Ovary (tissue), 9 donors: ENCODE results near the gene CEP170. TPM values are rescaled to one million over a fixed set of nuclear protein-coding genes. Genes with fewer than 3 reads are reported as not detected.

Experiments used
- DNase-seq, 5 donors: peaks; one replicate each; pipeline ENCODE4 v3.0.0-alpha.2; 2019 to 2020
- H3K27ac ChIP-seq, 2 donors: fragments of 200-600 bp; one replicate each; pipeline versions ENCODE4 v1.5.1 to v1.8.0; 2019 to 2022
- H3K27me3 ChIP-seq: fragments of 200-600 bp; one replicate; pipeline ENCODE4 v1.8.0; 2022
- H3K36me3 ChIP-seq: fragments of 200-600 bp; sonication (generic); one replicate; pipeline ENCODE4 v1.5.1; 2019
- H3K4me1 ChIP-seq: one replicate; pipeline ENCODE4 v1.8.1; 2013; ENCODE audit warnings: mild to moderate bottlenecking, moderate library complexity; ENCODE audit not compliant: insufficient read depth
- H3K4me3 ChIP-seq: fragments of 200-600 bp; sonication (generic); one replicate; pipeline ENCODE4 v1.5.1; 2017
- H3K9me3 ChIP-seq, 2 donors: fragments of 200-600 bp in 1 of 2; sonication (generic) in 1 of 2; one replicate each; pipeline versions ENCODE4 v1.5.1 to v1.8.1; 2013 to 2019; ENCODE audit warnings: mild to moderate bottlenecking in 1 of 2, moderate library complexity in 1 of 2
- CTCF ChIP-seq, 3 donors: fragments of 450-650 bp in 2 of 3; fragments of 200-600 bp in 1 of 3; IDR thresholded peaks; one replicate each; pipeline versions ENCODE4 v1.5.1 to v1.8.0; 2016 to 2022; ENCODE audit warnings: antibody characterized with exemption in 3 of 3, mild to moderate bottlenecking in 1 of 3
- EP300 ChIP-seq: sonication (generic); formaldehyde crosslinking; IDR thresholded peaks from one replicate; pipeline ENCODE4 v1.6.1; 2017; ENCODE audit warnings: antibody characterized with exemption
- POLR2A ChIP-seq: fragments of 450-650 bp; IDR thresholded peaks from one replicate; pipeline ENCODE4 v1.6.1; 2017; ENCODE audit warnings: antibody characterized with exemption, mild to moderate bottlenecking, moderate library complexity
- WGBS, 3 donors: extraction: QIAGEN DNeasy Blood & Tissue Kit in 1 of 3; methylation state at CpG; one replicate each; pipeline versions ENCODE4 v1.1.5 to v1.1.7; 2013 to 2017; 5-methylcytosine and 5-hydroxymethylcytosine counted together
- intact Hi-C, 4 donors: fragments of 100-400 bp; cut with DNase I; formaldehyde crosslinking; loops; one replicate each; pipeline versions ENCODE4 v1.11.0 to v1.15.1; 2022 to 2023
- polyA plus RNA-seq, 2 donors: library from polyadenylated mRNA; stranded (reverse); fragments of 200-250 nt in 1 of 2; fragments of 350-450 nt in 1 of 2; fragmentation: Illumina TruSeq in 1 of 2; extraction: RNeasy Lipid Tissue Mini Kit (QIAGEN cat#74804) in 1 of 2; gene quantifications; one replicate each; pipeline ENCODE4 v1.2.3, GENCODE V29; 2013 to 2014
- total RNA-seq, 7 donors: library from RNA; depleted of rRNA in 2 of 7; stranded (reverse); fragments of >200 nt in 2 of 7; fragmentation: NEBNext Ultra II Directional in 3 of 7; extraction: Animal tissue kit (Norgen Biotek cat#: 25700) in 3 of 7; gene quantifications; one replicate each; pipeline versions ENCODE4 v1.1.0 to v1.2.4, GENCODE V29; 2016 to 2023
- donor health status: DM: no; HTN: no; CAD: no; lungs with moderate emphysema.
- donor health status: DM: no; HTN: no; CAD: no.
- donor health status: Bipolar disorder and iron deficiency.
- donor health status: DM: yes; HTN: yes; CAD: no.
- donor health status: DM: no; HTN: no; CAD: no.
- donor health status: DM: yes; HTN: yes; CAD: no.

The CEP170 gene
- total and polyA plus RNA-seq, 9 donors: 16.4 to 66.4 (median 42.6) TPM

GRCh38 chr1:243261390-243261789 is 6.3 kb upstream of the CEP170 start:
- no peaks in the 10 kb centered on the region for H3K9me3 ChIP-seq
- no peak overlapping the region for H3K4me3 ChIP-seq
- no peaks in the 10 kb centered on the region for H3K36me3 ChIP-seq
- WGBS, 3 donors: 76 to 90% (median 87%) methylated on average over 1 of the region's 1 CpG
- intact Hi-C loops: no loop called here
- DNase-seq: no peak
- no peak overlapping the region for H3K27ac ChIP-seq
- H3K27me3 ChIP-seq: no peaks in the 10 kb centered on the region
- TF ChIP-seq EP300: no peak
- TF ChIP-seq POLR2A: no peak
- no peak for TF ChIP-seq CTCF (IDR thresholded peaks at IDR 0.05)
- H3K4me1 ChIP-seq: peaks cover 1% of the 10 kb centered on the region

- Histone ChIP-seq H3K4me3 (no peak overlapping the region), H3K36me3 (no peaks in the 10 kb centered on the region), H3K9me3 (no peaks in the 10 kb centered on the region), H3K27me3 (no peaks in the 10 kb centered on the region), H3K4me1 (peaks cover 1% of the 10 kb centered on the region), H3K27ac (no peak overlapping the region)
- intact Hi-C loops: no loop called here
- no peak for DNase-seq
- WGBS, 3 donors: 62 to 66% (median 65%) methylated on average over 4 of the region's 4 CpGs
- TF ChIP-seq CTCF (IDR thresholded peaks at IDR 0.05) (no peak), POLR2A (no peak), EP300 (no peak)
Measured at GRCh38 chr1:243260221-243260880, 5.3 kb upstream of the CEP170 start.

GRCh38 chr1:243258731-243259130 is 3.6 kb upstream of the CEP170 start:
- H3K4me1 ChIP-seq: peaks cover 1% of the 10 kb centered on the region

GRCh38 chr1:243257189-243257588 is 2.1 kb upstream of the CEP170 start:
- WGBS, 3 donors: 94 to 98% (median 96%) methylated on average over 1 of the region's 1 CpG
- H3K27ac ChIP-seq: no peak overlapping the region
- intact Hi-C loops: no loop called here
- H3K27me3 ChIP-seq: no peaks in the 10 kb centered on the region
- no peak for TF ChIP-seq EP300
- TF ChIP-seq CTCF (IDR thresholded peaks at IDR 0.05): no peak
- TF ChIP-seq POLR2A: no peak
- H3K36me3 ChIP-seq: no peaks in the 10 kb centered on the region
- DNase-seq: no peak
- no peak overlapping the region for H3K4me3 ChIP-seq
- H3K4me1 ChIP-seq: peaks cover 4% of the 10 kb centered on the region
- H3K9me3 ChIP-seq: no peaks in the 10 kb centered on the region

More at GRCh38 chr1:243258731-243259130, 3.6 kb upstream of the CEP170 start:
- DNase-seq: no peak
- H3K36me3 ChIP-seq: no peaks in the 10 kb centered on the region
- no peak overlapping the region for H3K27ac ChIP-seq
- 94 to 96% (median 95%) methylated on average over 7 of the region's 7 CpGs for WGBS, 3 donors
- no peaks in the 10 kb centered on the region for H3K27me3 ChIP-seq
- H3K9me3 ChIP-seq: no peaks in the 10 kb centered on the region
- intact Hi-C loops: no loop called here
- no peak overlapping the region for H3K4me3 ChIP-seq
- no peak for TF ChIP-seq CTCF (IDR thresholded peaks at IDR 0.05)
- TF ChIP-seq EP300: no peak
- no peak for TF ChIP-seq POLR2A
